HG03045 (cell line): ENCODE results near the gene ACTL8.

Experiments
- ATAC-seq: cut with Tn5 transposase; IDR thresholded peaks from one replicate; pipeline ENCODE4 v1.9.1; 2021; ENCODE audit warnings: mild to moderate bottlenecking, moderate library complexity; ENCODE audit not compliant: unreplicated experiment

The ACTL8 gene

GRCh38 chr1:17869815-17870214 is 114.7 kb downstream of the ACTL8 start:
- ATAC-seq: no peak

- no peak for ATAC-seq
Measured at GRCh38 chr1:17870679-17871078, 115.5 kb downstream of the ACTL8 start.

GRCh38 chr1:17873007-17873675 is 118.0 kb downstream of the ACTL8 start:
- ATAC-seq: no peak

GRCh38 chr1:17874231-17874630 is 119.1 kb downstream of the ACTL8 start:
- no peak for ATAC-seq

GRCh38 chr1:17874710-17875109 is 119.6 kb downstream of the ACTL8 start:
- ATAC-seq: no peak

- no peak for ATAC-seq
Measured at GRCh38 chr1:17875171-17875881, 120.2 kb downstream of the ACTL8 start.

GRCh38 chr1:17875882-17876280 is 120.7 kb downstream of the ACTL8 start:
- no peak for ATAC-seq
